ENCODE data around the gene TSN. TPM values are rescaled to one million over a fixed set of nuclear protein-coding genes. Genes with fewer than 3 reads are reported as not detected.
A peak's percentile ranks its signal among the peaks of the same experiment; 100 is the strongest.
"Not testable (repeated sequence)": the region's sequence is repeated elsewhere in the genome, so short reads cannot be mapped to it uniquely, and the experiment has no call there.

The TSN gene
- total RNA-seq, 2 experiments from 2014 or later = 59.2 to 63.5 TPM

DNA sequence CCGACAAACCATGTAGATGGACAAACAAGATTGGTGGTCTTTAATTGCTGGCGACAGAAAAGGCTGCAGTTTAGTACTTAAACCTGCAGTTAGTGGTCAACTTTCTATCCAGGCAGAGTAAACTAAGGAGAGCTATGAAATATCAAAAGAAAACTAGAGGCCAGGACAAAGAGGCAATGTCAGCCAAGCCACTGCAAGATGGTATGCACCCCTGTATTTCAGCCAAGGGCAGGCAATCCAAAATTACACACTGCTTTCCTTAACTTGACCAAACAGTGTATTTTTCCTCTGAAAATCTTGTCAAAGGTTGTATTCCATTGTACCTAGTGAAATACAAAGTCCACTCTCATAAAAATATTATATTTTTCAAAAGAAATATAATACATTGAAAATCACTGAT is 28.1 kb upstream of the TSN start:
- Mint-ChIP-seq H3K9me3 (no peaks in the 10 kb centered on the region), H3K36me3 (ENCODE audit: low read depth) (peaks cover 50% of the 10 kb centered on the region), H3K27me3 (no peaks in the 10 kb centered on the region), H3K27ac (no peak overlapping the region), H3K4me3 (no peak overlapping the region), H3K4me1 (peaks cover 23% of the 10 kb centered on the region)
- DNase-seq = no peak
- CTCF ChIA-PET = interaction anchor here (0.9 to 1.7 kb wide), 2 partner anchors 10 to 196 kb away, joined by 3 to 5 read pairs; no protein-coding TSS in a partner anchor
- POLR2A ChIA-PET = no interaction called here

DNA sequence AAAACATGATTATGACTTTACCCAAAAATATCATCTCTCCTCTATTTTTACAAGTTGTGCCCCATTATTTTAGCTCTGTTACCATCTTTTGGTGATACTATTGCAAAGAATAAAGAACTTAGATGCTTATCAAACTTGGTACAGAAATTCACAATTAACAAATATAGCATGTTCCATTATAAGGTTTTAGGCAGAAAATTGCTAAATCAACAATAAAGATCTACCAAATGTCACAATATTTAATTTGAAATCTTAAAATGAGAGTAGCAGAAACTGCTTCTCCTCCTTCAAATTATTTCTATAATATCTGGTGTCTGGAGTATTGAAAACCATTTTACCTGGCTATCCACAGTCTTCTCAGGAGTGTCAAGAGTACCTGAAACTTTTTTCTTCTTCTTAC is 27.5 kb upstream of the TSN start:
- H3K27me3 Mint-ChIP-seq = no peaks in the 10 kb centered on the region
- DNase-seq = no peak
- ChIA-PET POLR2A (no interaction called here), CTCF (interaction anchor here (1.7 kb wide), 1 partner anchor 196 kb away, joined by 5 read pairs; no protein-coding TSS in a partner anchor)
- peaks cover 18% of the 10 kb centered on the region for H3K4me1 Mint-ChIP-seq
- no peak overlapping the region for H3K4me3 Mint-ChIP-seq
- no peaks in the 10 kb centered on the region for H3K9me3 Mint-ChIP-seq
- H3K36me3 Mint-ChIP-seq (ENCODE audit: low read depth) = peaks cover 50% of the 10 kb centered on the region
- H3K27ac Mint-ChIP-seq = no peak overlapping the region

DNA sequence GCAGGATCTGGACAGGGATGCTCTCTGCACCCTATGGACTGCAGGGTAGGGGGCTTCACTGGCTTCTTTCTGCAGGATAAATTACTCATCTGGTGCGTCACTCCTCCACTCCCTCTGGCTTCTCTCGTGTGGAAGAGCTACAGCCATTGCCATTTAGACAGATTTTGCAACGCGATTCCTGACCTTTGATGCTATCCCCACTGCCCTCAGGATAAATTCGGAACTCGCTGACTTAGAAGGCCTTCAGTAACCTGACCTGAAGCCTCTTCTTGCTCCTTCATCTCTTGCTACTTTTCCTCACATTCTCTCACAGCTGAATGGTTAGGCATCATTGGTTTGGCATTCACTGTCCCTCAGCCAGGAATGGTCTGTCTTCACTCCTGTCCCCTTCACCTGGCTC is 24.1 kb upstream of the TSN start:
- ChIA-PET POLR2A (no interaction called here), CTCF (interaction anchor here (0.8 kb wide), 1 partner anchor 12 kb away, joined by 4 read pairs; no protein-coding TSS in a partner anchor)
- peaks cover 63% of the 10 kb centered on the region for H3K36me3 Mint-ChIP-seq (ENCODE audit: low read depth)

DNA sequence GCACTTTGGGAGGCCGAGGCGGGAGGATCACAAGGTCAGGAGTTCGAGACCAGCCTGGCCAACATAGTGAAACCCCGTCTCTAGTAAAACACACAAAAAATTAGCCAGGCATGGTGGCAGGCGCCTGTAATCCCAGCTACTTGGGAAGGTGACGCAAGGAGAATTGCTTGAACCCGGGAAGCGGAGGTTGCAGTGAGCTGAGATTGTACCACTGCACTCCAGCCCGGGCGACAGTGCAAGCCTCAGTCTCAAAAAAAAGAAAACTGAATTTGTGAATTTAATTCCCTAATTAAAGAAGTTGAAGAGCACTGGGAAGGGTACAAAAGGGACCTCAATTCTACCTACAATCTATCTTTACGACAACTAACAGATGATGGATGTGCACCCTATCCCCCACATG is 20.9 kb upstream of the TSN start:
- POLR2A ChIA-PET, H3K27ac Mint-ChIP-seq: not testable (repeated sequence)
- peaks cover 41% of the 10 kb centered on the region for H3K36me3 Mint-ChIP-seq (ENCODE audit: low read depth)

More for the DNA sequence above, 24.1 kb upstream of the TSN start:
- Mint-ChIP-seq H3K4me3 (no peak overlapping the region), H3K9me3 (no peaks in the 10 kb centered on the region), H3K27me3 (no peaks in the 10 kb centered on the region), H3K27ac (no peak overlapping the region), H3K4me1 (peaks cover 29% of the 10 kb centered on the region)
- DNase-seq = no peak

DNA sequence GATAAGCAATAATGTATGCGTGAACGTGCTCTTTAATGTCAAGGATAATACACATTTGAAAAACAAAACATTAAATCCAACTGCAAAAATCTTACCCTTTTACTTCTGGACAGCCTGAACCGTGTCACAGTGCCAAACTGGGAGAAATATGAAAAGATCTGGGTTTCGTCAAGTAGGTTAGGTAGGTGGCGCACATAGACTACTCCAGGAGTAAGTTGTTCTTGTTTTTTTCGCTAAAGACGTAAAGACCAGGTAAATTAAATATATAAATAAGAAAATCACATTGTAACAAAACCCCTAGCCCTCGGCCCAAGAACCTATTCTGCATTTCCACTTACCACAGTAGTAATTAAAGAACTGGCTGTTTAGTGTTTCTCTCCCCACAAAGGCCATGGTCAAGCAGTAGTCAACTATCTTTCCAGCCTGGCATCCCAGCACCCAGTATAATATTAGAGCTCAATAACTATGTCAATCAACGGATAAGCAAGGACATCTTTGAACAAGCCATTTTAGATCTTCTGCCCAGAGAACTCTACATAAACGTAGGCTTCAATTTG is 19.9 kb upstream of the TSN start:
- Mint-ChIP-seq H3K4me3 (peak overlapping the region; percentile 99), H3K9me3 (no peaks in the 10 kb centered on the region), H3K27ac (peak overlapping the region; percentile 98), H3K36me3 (ENCODE audit: low read depth) (peaks cover 34% of the 10 kb centered on the region), H3K27me3 (no peaks in the 10 kb centered on the region), H3K4me1 (peaks cover 45% of the 10 kb centered on the region)
- POLR2A ChIA-PET = no interaction called here
- CTCF ChIA-PET = interaction anchor here (0.6 to 2.0 kb wide), 7 partner anchors 11 to 205 kb away, joined by 3 to 6 read pairs (median 4); partner anchors contain the start of genes RNU4ATAC and TSN
- DNase-seq = peak; percentile 15

More for the DNA sequence above, 20.9 kb upstream of the TSN start:
- H3K9me3 Mint-ChIP-seq, H3K4me3 Mint-ChIP-seq, DNase-seq, H3K27me3 Mint-ChIP-seq: not testable (repeated sequence)
- CTCF ChIA-PET = interaction anchor here (1.0 to 2.0 kb wide), 4 partner anchors 14 to 204 kb away, joined by 3 to 6 read pairs (median 4); partner anchors contain the start of gene RNU4ATAC
- H3K4me1 Mint-ChIP-seq = peaks cover 45% of the 10 kb centered on the region

DNA sequence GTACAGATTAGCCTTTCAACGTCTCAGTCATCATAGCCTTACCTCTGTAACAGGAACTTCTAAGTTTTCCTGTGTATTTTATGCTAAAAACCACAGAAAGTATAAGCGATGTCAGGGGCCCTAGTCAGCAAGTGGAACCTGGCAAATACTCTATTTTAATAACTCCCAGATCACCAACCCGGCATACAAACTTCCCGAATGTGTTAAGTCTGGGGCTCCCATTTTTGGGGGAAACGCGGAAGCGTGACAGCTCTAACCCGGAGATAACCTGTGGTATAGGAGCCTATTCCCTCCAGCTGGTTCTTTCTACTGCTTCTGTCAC is 19.4 kb upstream of the TSN start:
- H3K4me1 Mint-ChIP-seq = peaks cover 42% of the 10 kb centered on the region
- CTCF ChIA-PET = interaction anchor here (0.6 to 2.0 kb wide), 4 partner anchors 11 to 206 kb away, joined by 3 to 6 read pairs (median 4); partner anchors contain the start of genes RNU4ATAC and TSN

DNA sequence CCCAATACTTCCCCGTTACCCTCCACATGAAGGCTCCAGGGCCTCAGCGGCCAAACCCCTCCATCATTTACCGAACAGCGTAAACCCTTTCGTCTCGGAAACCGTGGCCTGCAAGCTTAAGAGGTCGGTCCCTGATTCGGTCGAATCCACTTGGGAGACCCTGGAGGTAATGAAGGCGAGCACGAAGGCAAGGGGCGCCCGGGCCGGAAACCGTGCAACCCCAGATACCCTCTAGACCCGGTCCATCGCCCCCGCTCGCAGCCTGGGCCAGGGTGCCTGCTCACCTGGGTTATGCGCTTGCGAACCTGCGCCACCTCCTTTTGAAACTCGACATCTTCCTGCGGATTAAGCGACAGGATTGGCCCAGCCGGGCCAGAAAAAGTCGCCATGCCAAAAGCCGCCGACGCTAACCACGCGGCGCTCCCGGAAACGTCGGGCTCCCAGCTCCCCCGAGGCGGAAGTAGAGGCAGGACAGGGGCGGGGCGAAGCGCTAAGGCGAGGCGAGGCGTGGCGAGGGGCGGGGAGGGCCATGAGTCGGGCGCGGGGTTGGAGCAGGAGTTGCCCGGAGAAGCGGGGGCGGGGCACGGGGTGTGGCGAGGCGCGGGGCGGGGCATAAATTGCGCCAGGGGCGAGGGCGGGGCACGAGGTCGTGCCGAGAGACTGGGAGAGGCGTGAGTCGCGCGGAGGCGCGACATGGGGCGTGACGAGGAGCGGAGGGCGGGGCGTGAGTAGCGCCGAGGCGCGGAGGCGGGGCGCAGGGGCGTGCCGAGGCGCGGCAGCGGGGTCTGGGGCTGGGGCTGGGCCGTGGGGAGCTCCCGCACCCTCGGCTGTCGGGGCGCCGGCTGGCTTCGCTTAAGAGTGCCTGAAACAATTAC is 18.8 kb upstream of the TSN start, which contains the start of gene NIFK:
Gene NIFK (minus strand): TSS at position 414 of the 875 bp plus-strand sequence. CDS start 25 bp downstream, at position 389.
- peaks cover 38% of the 10 kb centered on the region for H3K4me1 Mint-ChIP-seq
- no peaks in the 10 kb centered on the region for H3K9me3 Mint-ChIP-seq
- H3K36me3 Mint-ChIP-seq (ENCODE audit: low read depth) = peaks cover 23% of the 10 kb centered on the region
- H3K27me3 Mint-ChIP-seq = no peaks in the 10 kb centered on the region
- CTCF ChIA-PET = interaction anchor here (0.9 to 2.0 kb wide), 6 partner anchors 12 to 206 kb away, joined by 3 to 6 read pairs (median 4); partner anchors contain the start of genes RNU4ATAC and TSN
- H3K4me3 Mint-ChIP-seq = peak within 1 kb of the TSS; percentile 99
- peak within 1 kb of the TSS; percentile 98 for H3K27ac Mint-ChIP-seq
- peak; percentile 100 for DNase-seq
- POLR2A ChIA-PET = interaction anchor here (0.7 to 1.2 kb wide), 2 partner anchors 20 to 206 kb away, joined by 4 to 7 read pairs; partner anchors contain the start of gene RNU4ATAC

More for the DNA sequence above, 19.4 kb upstream of the TSN start:
- no peak for DNase-seq
- POLR2A ChIA-PET = interaction anchor here (1.2 kb wide), 1 partner anchor 205 kb away, joined by 7 read pairs; the partner anchor contains the start of gene RNU4ATAC
- peak overlapping the region; percentile 98 for H3K27ac Mint-ChIP-seq
- no peaks in the 10 kb centered on the region for H3K9me3 Mint-ChIP-seq
- peak overlapping the region; percentile 99 for H3K4me3 Mint-ChIP-seq
- peaks cover 29% of the 10 kb centered on the region for H3K36me3 Mint-ChIP-seq (ENCODE audit: low read depth)
- no peaks in the 10 kb centered on the region for H3K27me3 Mint-ChIP-seq

DNA sequence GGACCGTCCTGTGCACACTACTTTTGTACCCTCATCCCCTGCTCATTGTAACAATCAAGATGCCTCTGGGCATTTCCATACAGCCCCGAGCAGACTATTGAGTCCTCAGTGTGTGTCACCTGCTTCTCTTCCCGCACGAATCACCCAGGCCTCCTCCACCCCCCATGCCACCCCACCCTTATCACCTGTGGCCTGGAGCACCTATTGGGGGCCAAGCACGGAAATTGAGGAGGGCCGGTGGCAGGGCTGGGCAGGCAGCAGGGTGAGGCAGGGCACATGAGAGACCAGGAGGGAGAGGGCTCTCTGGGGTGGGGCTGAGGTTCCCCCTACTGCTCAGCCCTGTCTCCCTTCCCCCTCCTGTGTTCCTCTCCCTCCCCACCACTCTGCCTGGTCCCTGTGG is 14.5 kb upstream of the TSN start:
- H3K4me3 Mint-ChIP-seq = no peak overlapping the region
- H3K9me3 Mint-ChIP-seq = no peaks in the 10 kb centered on the region
- no peak overlapping the region for H3K27ac Mint-ChIP-seq
- no peak for DNase-seq
- no peaks in the 10 kb centered on the region for H3K27me3 Mint-ChIP-seq
- POLR2A ChIA-PET = no interaction called here
- H3K36me3 Mint-ChIP-seq (ENCODE audit: low read depth) = no peaks in the 10 kb centered on the region
- H3K4me1 Mint-ChIP-seq = peaks cover 18% of the 10 kb centered on the region
- CTCF ChIA-PET = no interaction called here

DNA sequence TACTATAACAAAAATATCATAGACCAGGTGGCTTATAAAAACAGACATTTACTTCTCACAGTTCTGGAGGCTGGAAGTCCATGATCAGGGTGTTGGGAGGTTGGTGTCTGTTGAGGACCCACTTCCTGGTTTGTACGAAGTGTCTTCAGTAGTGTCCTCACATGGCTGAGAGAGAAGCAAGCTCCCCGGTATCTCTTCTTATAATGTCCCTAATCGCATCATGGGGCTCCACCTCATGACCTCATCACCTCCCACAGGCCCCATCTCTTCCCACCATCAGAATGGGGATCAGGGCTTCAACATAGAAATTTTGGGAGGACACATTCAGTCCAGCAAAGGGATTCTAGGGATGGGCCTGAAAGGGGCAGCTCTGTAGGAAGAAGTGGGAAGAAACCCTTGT is 14.0 kb upstream of the TSN start:
- ChIA-PET CTCF (no interaction called here), POLR2A (no interaction called here)
- H3K4me1 Mint-ChIP-seq = peaks cover 18% of the 10 kb centered on the region
- H3K4me3 Mint-ChIP-seq = no peak overlapping the region
- no peaks in the 10 kb centered on the region for H3K36me3 Mint-ChIP-seq (ENCODE audit: low read depth)
- no peak for DNase-seq
- H3K27ac Mint-ChIP-seq = no peak overlapping the region
- no peaks in the 10 kb centered on the region for H3K9me3 Mint-ChIP-seq
- H3K27me3 Mint-ChIP-seq = no peaks in the 10 kb centered on the region

DNA sequence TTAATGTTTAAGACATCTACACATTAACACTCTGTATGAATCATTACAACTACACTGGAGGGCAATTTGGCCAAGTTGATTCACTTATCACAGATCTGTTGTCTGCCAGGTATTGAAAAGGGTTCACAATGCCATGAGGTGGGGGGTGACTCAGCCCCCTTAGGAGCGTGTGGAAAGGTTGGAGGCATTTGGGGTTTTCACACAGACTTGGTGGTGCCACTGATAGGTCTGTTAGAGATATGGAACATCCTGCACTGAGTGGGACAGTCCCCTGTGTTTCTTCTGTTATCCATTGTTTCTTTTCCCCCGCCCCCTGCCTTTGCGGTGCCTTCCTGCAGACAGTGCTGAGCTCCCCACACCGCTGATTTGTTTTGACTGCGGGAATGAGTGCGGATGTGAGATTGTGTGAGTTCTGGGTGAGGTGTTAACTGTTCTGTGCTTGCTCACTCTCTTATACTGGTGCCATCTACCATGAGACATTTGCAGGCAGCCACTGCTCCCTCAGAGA is 9.3 kb upstream of the TSN start:
- ChIA-PET POLR2A (no interaction called here), CTCF (no interaction called here)
- Mint-ChIP-seq H3K27ac (no peak overlapping the region), H3K36me3 (ENCODE audit: low read depth) (no peaks in the 10 kb centered on the region), H3K4me3 (no peak overlapping the region), H3K27me3 (no peaks in the 10 kb centered on the region), H3K9me3 (no peaks in the 10 kb centered on the region), H3K4me1 (peaks cover 2% of the 10 kb centered on the region)
- no peak for DNase-seq

DNA sequence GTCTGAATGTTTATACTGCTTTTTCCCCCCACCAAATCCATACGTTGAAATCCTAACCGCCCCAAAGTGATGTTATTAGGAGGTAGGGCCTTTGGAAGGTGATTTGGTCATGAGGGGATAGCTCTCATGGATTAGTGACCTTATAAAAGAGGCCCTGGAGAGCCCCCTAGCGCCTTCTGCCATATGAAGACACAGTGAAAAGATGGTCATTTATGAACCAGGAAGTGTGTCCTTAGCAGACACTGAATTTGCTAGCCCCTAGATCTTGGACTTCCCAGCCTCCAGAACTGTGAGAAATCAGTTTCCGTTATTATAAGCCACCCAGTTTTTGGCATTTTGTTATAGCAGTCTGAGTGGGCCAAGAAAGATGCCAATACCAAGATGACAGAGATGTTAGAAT is 7.2 kb upstream of the TSN start:
- POLR2A ChIA-PET = interaction anchor here (0.5 to 1.1 kb wide), 2 partner anchors 9 to 217 kb away, joined by 3 read pairs; no protein-coding TSS in a partner anchor
- H3K27ac Mint-ChIP-seq = no peak overlapping the region
- CTCF ChIA-PET = interaction anchor here (0.9 kb wide), 1 partner anchor 13 kb away, joined by 3 read pairs; no protein-coding TSS in a partner anchor
- no peak overlapping the region for H3K4me3 Mint-ChIP-seq
- peaks cover 4% of the 10 kb centered on the region for H3K4me1 Mint-ChIP-seq
- no peak for DNase-seq
- no peaks in the 10 kb centered on the region for H3K9me3 Mint-ChIP-seq
- H3K27me3 Mint-ChIP-seq = no peaks in the 10 kb centered on the region
- no peaks in the 10 kb centered on the region for H3K36me3 Mint-ChIP-seq (ENCODE audit: low read depth)

DNA sequence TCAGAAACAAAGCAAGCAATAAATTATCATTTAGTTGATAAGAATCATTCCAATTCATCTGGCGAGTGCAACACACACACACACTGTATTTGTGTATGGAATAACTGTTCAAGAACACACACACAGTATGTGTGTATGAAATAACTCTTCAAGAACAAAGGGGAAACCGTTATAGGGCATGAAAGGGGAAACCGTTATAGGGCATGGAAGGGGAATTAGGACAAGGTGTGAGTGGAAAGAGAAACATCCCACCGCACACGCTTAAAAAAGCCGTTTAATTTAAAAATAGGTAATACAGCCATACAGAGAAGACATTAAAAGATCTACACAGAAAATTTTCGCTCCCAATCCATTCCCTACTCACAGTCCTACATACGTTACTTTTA is 607 bp upstream of the TSN start:
- Mint-ChIP-seq H3K4me3 (peak overlapping the region; percentile 96), H3K9me3 (no peaks in the 10 kb centered on the region), H3K4me1 (peaks cover 29% of the 10 kb centered on the region), H3K27ac (peak overlapping the region; percentile 90), H3K27me3 (no peaks in the 10 kb centered on the region), H3K36me3 (ENCODE audit: low read depth) (peaks cover 10% of the 10 kb centered on the region)
- DNase-seq = no peak
- ChIA-PET POLR2A (no interaction called here), CTCF (no interaction called here)

Measured in activated CD4-positive, alpha-beta T cell treated with anti-CD3 and anti-CD28 coated beads, Interleukin-2, amount 10 ng/mL, durations not matched to agents 7 days and 5 days (primary cell).